Activated CD8-positive, alpha-beta T cell treated with anti-CD3 and anti-CD28 coated beads, Interleukin-2, amount 10 ng/mL, durations not matched to agents 7 days and 5 days (primary cell): ENCODE results near the gene KCNK2. TPM values are rescaled to one million over a fixed set of nuclear protein-coding genes. Genes with fewer than 3 reads are reported as not detected.

Experiments
- ATAC-seq: fragments of 150-1000 bp; cut with Tn5 transposase; one replicate; pipeline ENCODE4 v1.10.0; 2021; ENCODE audit warnings: moderate library complexity
- CTCF ChIA-PET: fragments of 350-600 bp; sonication (Branson Sonifier 250); formaldehyde crosslinking; loops from one replicate; lab custom pipeline; 2021; ENCODE audit warnings: antibody characterized with exemption; lab: Charles Lee
- POLR2A ChIA-PET: fragments of 350-600 bp; sonication (Branson Sonifier 250); formaldehyde crosslinking; loops from one replicate; lab custom pipeline; 2021; ENCODE audit warnings: antibody characterized with exemption; lab: Charles Lee
- DNase-seq: peaks from one replicate; pipeline ENCODE4 v3.0.0-alpha.2; 2020
- H3K27ac Mint-ChIP-seq: one replicate; pipeline ENCODE4 v1.8.0; 2021; ENCODE audit warnings: mild to moderate bottlenecking, mixed read lengths
- H3K27me3 Mint-ChIP-seq: one replicate; pipeline ENCODE4 v1.8.0; 2021; ENCODE audit warnings: low read depth, mixed read lengths
- H3K36me3 Mint-ChIP-seq: one replicate; pipeline ENCODE4 v1.8.0; 2021; ENCODE audit warnings: low read depth, mixed read lengths
- H3K4me1 Mint-ChIP-seq: one replicate; pipeline ENCODE4 v1.8.0; 2021; ENCODE audit warnings: low read depth, mixed read lengths
- H3K4me3 Mint-ChIP-seq: one replicate; pipeline ENCODE4 v1.8.0; 2021; ENCODE audit warnings: mild to moderate bottlenecking, mixed read lengths
- H3K9me3 Mint-ChIP-seq: one replicate; pipeline ENCODE4 v1.8.0; 2022; ENCODE audit warnings: mixed read lengths; ENCODE audit not compliant: insufficient read depth
- total RNA-seq, 2 experiments: library from RNA; stranded (reverse); gene quantifications; one replicate each; pipeline ENCODE4 v1.2.3, GENCODE V29; 2021

KCNK2 gene
- total RNA-seq, 2 experiments from 2014 or later = not detected

GRCh38 chr1:215064327-215064726 is 18.2 kb upstream of the KCNK2 start:
- Mint-ChIP-seq H3K36me3 (no peaks in the 10 kb centered on the region), H3K4me3 (no peak overlapping the region), H3K27ac (no peak overlapping the region), H3K9me3 (no peaks in the 10 kb centered on the region), H3K27me3 (no peaks in the 10 kb centered on the region), H3K4me1 (no peaks in the 10 kb centered on the region)
- ChIA-PET POLR2A (no interaction called here), CTCF (no interaction called here)
- DNase-seq = no peak
- no peak for ATAC-seq

GRCh38 chr1:215071078-215071477 is 11.5 kb upstream of the KCNK2 start:
- H3K27ac Mint-ChIP-seq = no peak overlapping the region
- H3K27me3 Mint-ChIP-seq = no peaks in the 10 kb centered on the region
- H3K4me3 Mint-ChIP-seq = no peak overlapping the region
- ChIA-PET POLR2A (no interaction called here), CTCF (no interaction called here)
- DNase-seq (no peak), ATAC-seq (no peak)
- H3K4me1 Mint-ChIP-seq = no peaks in the 10 kb centered on the region
- H3K36me3 Mint-ChIP-seq = no peaks in the 10 kb centered on the region
- no peaks in the 10 kb centered on the region for H3K9me3 Mint-ChIP-seq

- H3K36me3 Mint-ChIP-seq = no peaks in the 10 kb centered on the region
- POLR2A ChIA-PET = no interaction called here
- peaks cover 14% of the 10 kb centered on the region for H3K27me3 Mint-ChIP-seq
- H3K27ac Mint-ChIP-seq = no peak overlapping the region
- no peaks in the 10 kb centered on the region for H3K4me1 Mint-ChIP-seq
- CTCF ChIA-PET = no interaction called here
- DNase-seq = no peak
- no peak for ATAC-seq
- H3K9me3 Mint-ChIP-seq = no peaks in the 10 kb centered on the region
- no peak overlapping the region for H3K4me3 Mint-ChIP-seq
Measured at GRCh38 chr1:215076322-215076721, 6.2 kb upstream of the KCNK2 start.

GRCh38 chr1:215079456-215079855 is 3.1 kb upstream of the KCNK2 start:
- CTCF ChIA-PET = no interaction called here
- Mint-ChIP-seq H3K36me3 (no peaks in the 10 kb centered on the region), H3K4me3 (no peak overlapping the region), H3K27ac (no peak overlapping the region), H3K27me3 (peaks cover 38% of the 10 kb centered on the region), H3K4me1 (no peaks in the 10 kb centered on the region), H3K9me3 (no peaks in the 10 kb centered on the region)
- ATAC-seq (no peak), DNase-seq (no peak)
- POLR2A ChIA-PET = no interaction called here

- no peaks in the 10 kb centered on the region for H3K4me1 Mint-ChIP-seq
- no peak overlapping the region for H3K27ac Mint-ChIP-seq
- DNase-seq (no peak), ATAC-seq (no peak)
- ChIA-PET POLR2A (no interaction called here), CTCF (no interaction called here)
- no peak overlapping the region for H3K4me3 Mint-ChIP-seq
- no peaks in the 10 kb centered on the region for H3K36me3 Mint-ChIP-seq
- no peaks in the 10 kb centered on the region for H3K9me3 Mint-ChIP-seq
- H3K27me3 Mint-ChIP-seq = peaks cover 48% of the 10 kb centered on the region
Measured at GRCh38 chr1:215081661-215082531, 641 bp upstream of the KCNK2 start.

- DNase-seq (no peak), ATAC-seq (no peak)
- ChIA-PET POLR2A (no interaction called here), CTCF (no interaction called here)
- Mint-ChIP-seq H3K4me1 (no peaks in the 10 kb centered on the region), H3K36me3 (no peaks in the 10 kb centered on the region), H3K27ac (no peak overlapping the region), H3K9me3 (no peaks in the 10 kb centered on the region), H3K4me3 (no peak overlapping the region), H3K27me3 (peaks cover 51% of the 10 kb centered on the region)
Measured at GRCh38 chr1:215083383-215083961, 935 bp downstream of the KCNK2 start.

GRCh38 chr1:215084621-215085020 is 2.1 kb downstream of the KCNK2 start:
- H3K9me3 Mint-ChIP-seq = no peaks in the 10 kb centered on the region
- H3K4me3 Mint-ChIP-seq = no peak overlapping the region
- H3K4me1 Mint-ChIP-seq = no peaks in the 10 kb centered on the region
- POLR2A ChIA-PET = no interaction called here
- DNase-seq (no peak), ATAC-seq (no peak)
- H3K27me3 Mint-ChIP-seq = peaks cover 48% of the 10 kb centered on the region
- CTCF ChIA-PET = no interaction called here
- no peaks in the 10 kb centered on the region for H3K36me3 Mint-ChIP-seq
- no peak overlapping the region for H3K27ac Mint-ChIP-seq

GRCh38 chr1:215087603-215088002 is 5.1 kb downstream of the KCNK2 start:
- no peaks in the 10 kb centered on the region for H3K36me3 Mint-ChIP-seq
- ATAC-seq (no peak), DNase-seq (no peak)
- ChIA-PET CTCF (interaction anchor here (1.4 kb wide), 1 partner anchor 15 kb away, joined by 4 read pairs; no protein-coding TSS in a partner anchor), POLR2A (no interaction called here)
- H3K27me3 Mint-ChIP-seq = peaks cover 25% of the 10 kb centered on the region
- H3K9me3 Mint-ChIP-seq = no peaks in the 10 kb centered on the region
- no peaks in the 10 kb centered on the region for H3K4me1 Mint-ChIP-seq
- no peak overlapping the region for H3K27ac Mint-ChIP-seq
- H3K4me3 Mint-ChIP-seq = no peak overlapping the region

GRCh38 chr1:215094381-215094780 is 11.8 kb downstream of the KCNK2 start:
- Mint-ChIP-seq H3K36me3 (no peaks in the 10 kb centered on the region), H3K9me3 (no peaks in the 10 kb centered on the region), H3K4me1 (no peaks in the 10 kb centered on the region), H3K4me3 (no peak overlapping the region), H3K27ac (no peak overlapping the region), H3K27me3 (no peaks in the 10 kb centered on the region)
- POLR2A ChIA-PET = no interaction called here
- CTCF ChIA-PET = no interaction called here
- no peak for ATAC-seq
- no peak for DNase-seq

GRCh38 chr1:215095524-215095923 is 13.0 kb downstream of the KCNK2 start:
- ATAC-seq (no peak), DNase-seq (no peak)
- H3K27ac Mint-ChIP-seq = no peak overlapping the region
- H3K4me1 Mint-ChIP-seq = no peaks in the 10 kb centered on the region
- H3K27me3 Mint-ChIP-seq = no peaks in the 10 kb centered on the region
- no peaks in the 10 kb centered on the region for H3K9me3 Mint-ChIP-seq
- POLR2A ChIA-PET = no interaction called here
- H3K4me3 Mint-ChIP-seq = no peak overlapping the region
- H3K36me3 Mint-ChIP-seq = no peaks in the 10 kb centered on the region
- CTCF ChIA-PET = no interaction called here

GRCh38 chr1:215101511-215101910 is 19.0 kb downstream of the KCNK2 start:
- ATAC-seq (no peak), DNase-seq (no peak)
- Mint-ChIP-seq H3K4me3 (no peak overlapping the region), H3K9me3 (no peaks in the 10 kb centered on the region), H3K4me1 (no peaks in the 10 kb centered on the region), H3K36me3 (no peaks in the 10 kb centered on the region), H3K27me3 (no peaks in the 10 kb centered on the region), H3K27ac (no peak overlapping the region)
- POLR2A ChIA-PET = no interaction called here
- CTCF ChIA-PET = no interaction called here

GRCh38 chr1:215104283-215104682 is 21.7 kb downstream of the KCNK2 start:
- no peak for ATAC-seq

More at GRCh38 chr1:215104283-215104682, 21.7 kb downstream of the KCNK2 start:
- no peak for DNase-seq
- Mint-ChIP-seq H3K4me1 (no peaks in the 10 kb centered on the region), H3K27me3 (no peaks in the 10 kb centered on the region), H3K27ac (no peak overlapping the region), H3K4me3 (no peak overlapping the region), H3K9me3 (no peaks in the 10 kb centered on the region), H3K36me3 (no peaks in the 10 kb centered on the region)
- ChIA-PET POLR2A (no interaction called here), CTCF (interaction anchor here (0.7 kb wide), 1 partner anchor 43 kb away, joined by 4 read pairs; no protein-coding TSS in a partner anchor)
